Measurements from ENCODE around the gene HPSE2.

Gene HPSE2

DNA sequence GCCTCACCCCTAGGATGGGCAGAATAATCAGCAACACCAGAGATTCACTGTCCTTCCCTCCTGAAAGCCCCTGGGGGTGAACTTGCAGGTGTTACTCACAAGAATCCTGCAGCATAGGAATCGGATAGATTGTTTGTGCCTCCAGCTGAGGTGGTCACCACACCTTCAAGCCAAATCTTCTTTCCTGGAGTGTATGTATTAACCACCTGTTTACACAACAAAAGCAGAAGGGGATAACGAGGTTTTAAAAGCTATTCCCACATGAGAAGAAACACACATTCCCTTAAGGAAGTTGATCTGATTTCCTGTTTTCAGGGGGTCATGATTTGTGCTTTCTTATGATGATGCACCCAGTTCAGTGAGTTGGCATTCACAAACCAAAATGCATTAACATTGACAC lies 615.1 kb downstream of the HPSE2 start:
- Histone ChIP-seq H3K27me3 (ENCODE audit: control insufficient read depth, insufficient read depth, low read length) (no peaks in the 10 kb centered on the region), H3K27ac (ENCODE audit: low read depth, low read length) (peak overlapping the region; percentile 56), H3K36me3 (ENCODE audit: control insufficient read depth, insufficient read depth, low read length) (no peaks in the 10 kb centered on the region), H3K9me3 (ENCODE audit: control insufficient read depth, insufficient read depth, low read length) (no peaks in the 10 kb centered on the region), H3K4me1 (ENCODE audit: control insufficient read depth, insufficient read depth, low read length) (peaks cover 25% of the 10 kb centered on the region), H3K4me3 (ENCODE audit: low read depth, low read length) (no peak overlapping the region), H3K9ac (ENCODE audit: low read depth, low read length) (no peak overlapping the region)

DNA sequence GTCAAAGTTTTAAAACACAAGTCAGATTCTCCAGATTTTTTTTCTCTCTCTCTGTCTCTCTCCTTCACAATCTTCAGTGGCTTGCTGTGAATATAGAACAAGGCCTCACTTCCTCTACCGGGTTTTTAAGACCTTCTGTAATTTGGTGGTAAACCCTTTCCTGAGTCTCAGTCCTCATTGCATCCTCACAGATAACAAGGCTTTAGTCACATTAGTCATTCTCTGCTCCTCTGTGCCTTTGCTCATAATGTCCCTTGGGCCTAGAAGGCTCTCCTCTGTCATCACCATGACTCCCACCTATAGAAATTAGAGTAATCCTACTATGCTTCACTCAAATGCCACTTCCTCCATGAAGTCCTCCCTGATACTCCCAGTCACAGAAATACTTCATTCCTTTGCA lies 616.2 kb downstream of the HPSE2 start:
- no peak overlapping the region for H3K4me3 ChIP-seq (ENCODE audit: low read depth, low read length)
- H3K27ac ChIP-seq (ENCODE audit: low read depth, low read length) = no peak overlapping the region
- no peak overlapping the region for H3K9ac ChIP-seq (ENCODE audit: low read depth, low read length)
- H3K9me3 ChIP-seq (ENCODE audit: control insufficient read depth, insufficient read depth, low read length) = no peaks in the 10 kb centered on the region
- H3K4me1 ChIP-seq (ENCODE audit: control insufficient read depth, insufficient read depth, low read length) = peaks cover 25% of the 10 kb centered on the region
- no peaks in the 10 kb centered on the region for H3K36me3 ChIP-seq (ENCODE audit: control insufficient read depth, insufficient read depth, low read length)
- H3K27me3 ChIP-seq (ENCODE audit: control insufficient read depth, insufficient read depth, low read length) = no peaks in the 10 kb centered on the region

DNA sequence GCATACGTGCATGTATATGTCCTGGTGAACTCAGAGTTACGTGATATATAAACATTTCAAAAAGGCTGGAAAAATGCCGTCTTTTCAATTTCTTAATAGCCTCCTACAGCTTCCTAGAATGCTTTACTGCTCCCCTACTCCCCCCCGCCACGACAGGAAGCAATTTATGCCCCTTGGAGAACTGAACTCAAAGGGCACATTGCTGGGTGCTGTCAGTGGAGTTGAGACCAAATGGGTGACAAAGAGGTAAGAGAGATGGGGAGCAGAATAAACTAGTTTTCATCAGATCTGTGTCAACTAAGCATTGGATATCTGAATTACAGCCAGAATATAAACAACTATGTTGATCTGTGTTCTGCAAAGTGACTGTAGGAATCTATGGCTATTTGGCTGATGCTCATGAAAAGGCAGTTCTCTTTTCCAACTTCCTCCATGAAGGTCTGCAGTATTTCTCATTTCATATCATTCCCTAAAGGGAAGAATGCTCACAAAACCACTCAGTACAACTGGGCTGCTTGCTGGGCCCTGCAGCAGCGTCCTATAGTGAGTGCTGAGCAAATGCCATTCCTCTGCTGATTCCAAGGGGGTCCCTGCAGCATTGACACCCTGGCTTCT lies 617.6 kb downstream of the HPSE2 start:
- Histone ChIP-seq H3K9me3 (ENCODE audit: control insufficient read depth, insufficient read depth, low read length) (no peaks in the 10 kb centered on the region), H3K4me3 (ENCODE audit: low read depth, low read length) (no peak overlapping the region), H3K4me1 (ENCODE audit: control insufficient read depth, insufficient read depth, low read length) (peaks cover 25% of the 10 kb centered on the region), H3K27me3 (ENCODE audit: control insufficient read depth, insufficient read depth, low read length) (no peaks in the 10 kb centered on the region), H3K9ac (ENCODE audit: low read depth, low read length) (no peak overlapping the region), H3K36me3 (ENCODE audit: control insufficient read depth, insufficient read depth, low read length) (no peaks in the 10 kb centered on the region), H3K27ac (ENCODE audit: low read depth, low read length) (no peak overlapping the region)

GRCh38 chr10:98613446-98613845 lies 622.2 kb downstream of the HPSE2 start:
- Histone ChIP-seq H3K36me3 (ENCODE audit: control insufficient read depth, insufficient read depth, low read length) (no peaks in the 10 kb centered on the region), H3K27ac (ENCODE audit: low read depth, low read length) (no peak overlapping the region), H3K27me3 (ENCODE audit: control insufficient read depth, insufficient read depth, low read length) (no peaks in the 10 kb centered on the region), H3K9me3 (ENCODE audit: control insufficient read depth, insufficient read depth, low read length) (no peaks in the 10 kb centered on the region), H3K4me3 (ENCODE audit: low read depth, low read length) (no peak overlapping the region), H3K9ac (ENCODE audit: low read depth, low read length) (no peak overlapping the region), H3K4me1 (ENCODE audit: control insufficient read depth, insufficient read depth, low read length) (0 out of 2 replicates have a peak, but pooled peaks cover 2% of the 10 kb centered on the region)

GRCh38 chr10:98611436-98611835 lies 624.2 kb downstream of the HPSE2 start:
- Histone ChIP-seq H3K9ac (ENCODE audit: low read depth, low read length) (no peak overlapping the region), H3K36me3 (ENCODE audit: control insufficient read depth, insufficient read depth, low read length) (no peaks in the 10 kb centered on the region), H3K9me3 (ENCODE audit: control insufficient read depth, insufficient read depth, low read length) (no peaks in the 10 kb centered on the region), H3K27ac (ENCODE audit: low read depth, low read length) (no peak overlapping the region), H3K27me3 (ENCODE audit: control insufficient read depth, insufficient read depth, low read length) (no peaks in the 10 kb centered on the region), H3K4me3 (ENCODE audit: low read depth, low read length) (no peak overlapping the region), H3K4me1 (ENCODE audit: control insufficient read depth, insufficient read depth, low read length) (0 out of 2 replicates have a peak, but pooled peaks cover 7% of the 10 kb centered on the region)

- Histone ChIP-seq H3K27ac (ENCODE audit: low read depth, low read length) (no peak overlapping the region), H3K4me1 (ENCODE audit: control insufficient read depth, insufficient read depth, low read length) (0 out of 2 replicates have a peak, but pooled peaks cover 7% of the 10 kb centered on the region), H3K36me3 (ENCODE audit: control insufficient read depth, insufficient read depth, low read length) (no peaks in the 10 kb centered on the region), H3K4me3 (ENCODE audit: low read depth, low read length) (no peak overlapping the region), H3K9me3 (ENCODE audit: control insufficient read depth, insufficient read depth, low read length) (no peaks in the 10 kb centered on the region), H3K27me3 (ENCODE audit: control insufficient read depth, insufficient read depth, low read length) (no peaks in the 10 kb centered on the region), H3K9ac (ENCODE audit: low read depth, low read length) (no peak overlapping the region)
Observed at GRCh38 chr10:98610836-98611235, 624.8 kb downstream of the HPSE2 start.

GRCh38 chr10:98610301-98610700 lies 625.4 kb downstream of the HPSE2 start:
- Histone ChIP-seq H3K27me3 (ENCODE audit: control insufficient read depth, insufficient read depth, low read length) (no peaks in the 10 kb centered on the region), H3K27ac (ENCODE audit: low read depth, low read length) (no peak overlapping the region), H3K36me3 (ENCODE audit: control insufficient read depth, insufficient read depth, low read length) (no peaks in the 10 kb centered on the region), H3K4me3 (ENCODE audit: low read depth, low read length) (no peak overlapping the region), H3K9ac (ENCODE audit: low read depth, low read length) (no peak overlapping the region), H3K4me1 (ENCODE audit: control insufficient read depth, insufficient read depth, low read length) (0 out of 2 replicates have a peak, but pooled peaks cover 7% of the 10 kb centered on the region), H3K9me3 (ENCODE audit: control insufficient read depth, insufficient read depth, low read length) (no peaks in the 10 kb centered on the region)

DNA sequence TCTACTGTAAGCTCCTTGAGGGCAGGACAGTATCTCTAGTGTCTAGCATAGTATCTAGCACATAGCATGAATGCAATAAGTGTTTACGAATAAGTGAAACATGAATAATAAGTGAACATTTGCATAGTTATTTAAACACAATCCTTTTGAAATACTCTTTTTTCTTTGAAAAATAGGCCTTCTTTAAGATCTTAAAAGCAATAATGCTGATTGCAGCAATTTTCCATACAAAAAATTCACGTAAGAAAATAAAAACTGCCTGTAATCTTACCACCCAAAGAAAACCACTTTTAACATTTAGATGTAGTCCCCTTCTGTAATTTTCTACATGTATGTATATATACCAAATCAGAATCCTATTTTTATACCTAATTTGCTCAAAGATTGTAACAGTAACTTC lies 626.4 kb downstream of the HPSE2 start:
- Histone ChIP-seq H3K4me3 (ENCODE audit: low read depth, low read length) (no peak overlapping the region), H3K9me3 (ENCODE audit: control insufficient read depth, insufficient read depth, low read length) (no peaks in the 10 kb centered on the region), H3K27ac (ENCODE audit: low read depth, low read length) (no peak overlapping the region), H3K4me1 (ENCODE audit: control insufficient read depth, insufficient read depth, low read length) (0 out of 2 replicates have a peak, but pooled peaks cover 7% of the 10 kb centered on the region), H3K9ac (ENCODE audit: low read depth, low read length) (no peak overlapping the region), H3K36me3 (ENCODE audit: control insufficient read depth, insufficient read depth, low read length) (no peaks in the 10 kb centered on the region), H3K27me3 (ENCODE audit: control insufficient read depth, insufficient read depth, low read length) (no peaks in the 10 kb centered on the region)

- no peaks in the 10 kb centered on the region for H3K9me3 ChIP-seq (ENCODE audit: control insufficient read depth, insufficient read depth, low read length)
Observed at GRCh38 chr10:98608411-98608810, 627.2 kb downstream of the HPSE2 start.

DNA sequence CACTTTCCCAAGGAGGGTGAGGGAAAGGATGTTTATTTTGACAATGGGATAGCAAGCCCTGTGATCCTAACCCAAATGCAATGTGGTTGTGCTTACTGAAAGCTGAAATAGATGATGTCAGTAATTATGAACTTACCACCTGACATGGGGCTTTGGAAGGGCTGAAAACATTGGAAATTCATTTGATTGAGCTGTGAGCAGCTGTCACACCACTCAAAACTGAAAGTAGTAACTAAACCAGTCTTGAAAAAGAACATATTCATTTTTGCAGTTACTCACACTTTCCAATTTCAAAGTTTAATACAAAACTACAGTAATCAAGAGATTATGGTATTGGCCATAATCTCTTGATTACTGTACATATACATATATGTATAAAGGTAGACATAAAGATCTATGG lies 633.4 kb downstream of the HPSE2 start:
- Histone ChIP-seq H3K27ac (ENCODE audit: low read depth, low read length) (no peak overlapping the region), H3K9ac (ENCODE audit: low read depth, low read length) (no peak overlapping the region), H3K27me3 (ENCODE audit: control insufficient read depth, insufficient read depth, low read length) (no peaks in the 10 kb centered on the region), H3K9me3 (ENCODE audit: control insufficient read depth, insufficient read depth, low read length) (no peaks in the 10 kb centered on the region), H3K36me3 (ENCODE audit: control insufficient read depth, insufficient read depth, low read length) (no peaks in the 10 kb centered on the region), H3K4me1 (ENCODE audit: control insufficient read depth, insufficient read depth, low read length) (no peaks in the 10 kb centered on the region), H3K4me3 (ENCODE audit: low read depth, low read length) (no peak overlapping the region)

More at GRCh38 chr10:98608411-98608810, 627.2 kb downstream of the HPSE2 start:
- Histone ChIP-seq H3K4me1 (ENCODE audit: control insufficient read depth, insufficient read depth, low read length) (0 out of 2 replicates have a peak, but pooled peaks cover 7% of the 10 kb centered on the region), H3K27ac (ENCODE audit: low read depth, low read length) (no peak overlapping the region), H3K27me3 (ENCODE audit: control insufficient read depth, insufficient read depth, low read length) (no peaks in the 10 kb centered on the region), H3K4me3 (ENCODE audit: low read depth, low read length) (no peak overlapping the region), H3K36me3 (ENCODE audit: control insufficient read depth, insufficient read depth, low read length) (no peaks in the 10 kb centered on the region), H3K9ac (ENCODE audit: low read depth, low read length) (no peak overlapping the region)

DNA sequence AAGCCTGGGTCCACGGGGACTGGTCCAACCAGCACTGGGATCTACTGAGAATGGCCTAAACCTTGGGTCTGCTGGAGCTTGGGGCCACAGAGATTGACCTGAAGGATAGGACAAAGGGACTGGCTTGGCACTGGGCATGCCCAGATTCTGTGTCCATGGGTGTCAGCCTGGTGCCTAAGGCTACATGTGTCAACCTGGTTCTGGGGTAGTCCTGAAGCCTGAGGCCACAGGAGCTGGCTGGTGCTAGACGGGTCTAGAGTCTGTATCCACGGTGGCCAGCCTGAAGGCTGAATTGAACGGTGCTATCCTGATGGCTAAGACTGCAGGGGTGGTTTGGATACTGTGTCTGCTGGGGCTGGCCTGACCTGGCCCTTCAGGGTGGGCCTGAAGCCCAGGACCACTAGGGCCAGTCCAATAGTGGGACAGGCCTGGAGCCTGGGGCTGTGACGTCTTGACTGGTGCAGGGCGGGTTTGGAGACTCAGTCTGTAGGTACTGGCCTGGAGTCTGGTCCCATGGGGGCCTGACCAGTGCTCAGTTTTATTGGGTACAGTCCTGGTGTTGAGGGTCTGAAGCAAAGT lies 636.5 kb downstream of the HPSE2 start:
- Histone ChIP-seq H3K4me3 (ENCODE audit: low read depth, low read length) (no peak overlapping the region), H3K9me3 (ENCODE audit: control insufficient read depth, insufficient read depth, low read length) (peaks cover 2% of the 10 kb centered on the region; the same call in 1 of the 2 replicates), H3K27ac (ENCODE audit: low read depth, low read length) (no peak overlapping the region), H3K27me3 (ENCODE audit: control insufficient read depth, insufficient read depth, low read length) (no peaks in the 10 kb centered on the region), H3K4me1 (ENCODE audit: control insufficient read depth, insufficient read depth, low read length) (no peaks in the 10 kb centered on the region), H3K36me3 (ENCODE audit: control insufficient read depth, insufficient read depth, low read length) (no peaks in the 10 kb centered on the region), H3K9ac (ENCODE audit: low read depth, low read length) (no peak overlapping the region)
